HG02759 (cell line): ENCODE data around the gene NACC2.
"Not testable (repeated sequence)": the region's sequence is repeated elsewhere in the genome, so short reads cannot be mapped to it uniquely, and the experiment has no call there.

ENCODE experiments used
- ATAC-seq: cut with Tn5 transposase; IDR thresholded peaks from one replicate; pipeline ENCODE4 v1.9.1; 2021; ENCODE audit warnings: mild to moderate bottlenecking, moderate library complexity; ENCODE audit not compliant: unreplicated experiment

Gene NACC2

DNA sequence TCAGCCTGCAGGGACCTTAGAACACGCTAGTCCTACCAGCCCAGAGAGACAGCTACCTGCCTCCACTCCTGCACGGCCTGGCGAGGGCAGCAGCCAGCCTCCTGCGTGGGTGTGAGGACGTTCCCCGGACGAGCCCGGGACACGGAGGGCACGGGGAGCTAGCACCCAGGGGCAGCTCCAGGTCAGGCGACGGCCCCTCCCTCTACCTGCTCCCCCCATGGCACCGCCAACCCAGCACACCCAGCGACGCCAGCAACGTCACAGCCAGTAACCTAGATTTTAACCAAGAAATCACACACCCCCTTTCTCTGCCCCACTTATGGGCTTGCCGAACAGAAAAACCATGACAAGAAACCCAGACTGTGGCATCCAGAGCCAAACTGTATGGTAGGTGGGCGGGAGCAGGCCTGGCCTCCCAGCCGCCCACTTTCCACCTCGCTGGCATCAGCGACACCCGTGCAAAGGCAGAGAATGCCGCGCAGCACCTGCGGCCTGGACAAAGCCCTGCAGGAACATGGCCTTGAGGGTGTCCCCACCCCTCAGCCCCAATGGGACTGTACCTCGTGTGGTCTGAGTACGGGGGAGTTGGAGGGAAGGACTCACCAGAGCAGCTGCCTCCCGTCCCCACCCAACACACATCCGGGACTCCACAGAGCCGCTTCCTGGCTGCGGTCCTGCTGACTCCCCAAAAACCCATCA is 47.9 kb downstream of the NACC2 start:
- no peak for ATAC-seq

DNA sequence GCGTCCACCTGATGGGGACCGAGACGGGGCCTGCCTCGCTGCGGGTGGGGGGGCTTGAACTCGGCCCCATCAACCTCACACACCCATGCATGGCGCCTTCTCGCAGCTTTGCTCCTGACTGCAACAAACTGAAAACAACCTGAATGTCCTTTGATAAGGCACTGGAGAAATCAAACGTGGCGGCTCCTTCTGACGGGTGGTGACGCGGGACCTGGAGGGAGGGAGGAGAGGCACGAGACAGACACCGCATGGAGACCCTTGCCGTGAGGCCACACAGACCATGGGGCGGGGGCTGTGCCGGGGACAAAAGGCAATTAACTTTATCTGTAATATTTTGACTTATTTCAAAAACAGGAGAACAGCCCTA is 48.6 kb downstream of the NACC2 start:
- no peak for ATAC-seq

DNA sequence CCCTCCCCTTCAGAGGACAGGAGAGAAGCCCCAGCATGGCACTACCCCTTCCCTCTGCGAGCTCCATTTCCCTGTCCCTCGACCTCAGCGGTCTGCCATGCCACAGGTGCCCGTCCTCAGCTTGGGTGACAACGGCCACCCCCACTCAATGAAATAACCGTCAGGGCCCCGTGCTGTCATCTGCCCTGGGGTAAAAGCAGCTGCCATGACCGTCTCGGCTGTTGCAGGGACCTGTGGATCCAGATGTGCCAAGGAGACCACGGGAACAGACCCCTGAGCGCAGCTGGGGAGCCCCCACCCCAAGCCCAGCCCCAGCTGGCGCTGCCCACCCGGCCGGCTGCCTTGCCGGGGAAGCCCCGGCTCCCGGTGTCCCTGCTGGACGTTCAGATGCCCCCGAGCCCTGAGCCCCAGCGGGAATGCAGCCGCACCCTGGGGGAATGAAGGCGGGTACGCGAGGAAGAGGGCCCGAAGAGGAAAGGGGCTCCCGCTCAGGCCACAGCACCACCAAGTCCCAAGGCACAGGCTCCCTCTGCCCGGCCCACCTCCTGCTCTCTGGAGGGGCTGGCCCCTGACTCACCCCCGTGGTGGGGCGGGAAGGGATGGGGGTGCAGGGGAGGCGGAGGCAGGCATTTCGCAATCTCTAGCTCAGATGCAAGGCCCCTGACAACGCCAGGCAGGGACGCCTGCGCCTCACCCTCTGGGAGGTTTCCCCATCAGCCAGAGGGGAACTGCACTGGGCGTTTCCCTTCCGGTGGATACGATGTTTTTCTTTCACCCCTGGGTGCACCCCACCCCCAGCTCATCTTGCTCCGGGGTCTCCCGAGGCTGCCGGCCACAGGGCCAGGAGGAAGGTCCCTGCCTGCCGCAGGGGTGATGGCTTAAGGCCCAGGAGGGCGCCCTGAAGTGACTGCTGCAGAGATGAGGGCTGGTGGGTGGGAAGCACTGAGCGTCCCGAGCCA is 49.2 kb downstream of the NACC2 start:
- no peak for ATAC-seq

DNA sequence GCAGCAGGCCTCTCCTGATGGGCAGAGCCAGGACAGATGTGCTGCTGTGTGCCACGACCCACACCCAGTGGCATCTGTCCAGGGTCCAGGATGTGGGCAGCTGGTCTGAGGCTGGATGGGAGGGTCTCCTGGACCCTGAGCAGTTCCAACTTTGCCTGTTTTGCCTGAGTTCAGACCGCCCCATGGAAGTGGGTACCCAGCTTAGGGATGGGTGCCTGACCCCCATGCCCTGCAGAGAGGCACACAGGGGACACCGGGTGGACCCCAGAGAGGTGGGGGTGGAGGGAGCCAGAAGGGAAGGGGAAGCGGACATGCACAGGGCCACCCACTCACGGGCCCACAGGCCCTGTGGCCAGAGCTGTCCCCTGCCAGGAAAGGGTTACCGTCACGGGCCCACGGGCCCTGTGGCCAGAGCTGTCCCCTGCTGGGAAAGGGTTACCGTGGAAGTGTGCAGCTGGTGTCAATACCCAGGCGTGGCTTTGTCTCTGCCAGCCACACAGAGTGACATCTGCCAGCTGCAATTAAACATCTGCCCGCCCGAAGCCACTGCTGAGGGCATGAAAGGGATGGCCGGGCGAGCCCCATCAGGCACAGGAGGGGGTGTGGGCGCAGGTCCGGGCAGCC is 50.0 kb downstream of the NACC2 start:
- no peak for ATAC-seq

DNA sequence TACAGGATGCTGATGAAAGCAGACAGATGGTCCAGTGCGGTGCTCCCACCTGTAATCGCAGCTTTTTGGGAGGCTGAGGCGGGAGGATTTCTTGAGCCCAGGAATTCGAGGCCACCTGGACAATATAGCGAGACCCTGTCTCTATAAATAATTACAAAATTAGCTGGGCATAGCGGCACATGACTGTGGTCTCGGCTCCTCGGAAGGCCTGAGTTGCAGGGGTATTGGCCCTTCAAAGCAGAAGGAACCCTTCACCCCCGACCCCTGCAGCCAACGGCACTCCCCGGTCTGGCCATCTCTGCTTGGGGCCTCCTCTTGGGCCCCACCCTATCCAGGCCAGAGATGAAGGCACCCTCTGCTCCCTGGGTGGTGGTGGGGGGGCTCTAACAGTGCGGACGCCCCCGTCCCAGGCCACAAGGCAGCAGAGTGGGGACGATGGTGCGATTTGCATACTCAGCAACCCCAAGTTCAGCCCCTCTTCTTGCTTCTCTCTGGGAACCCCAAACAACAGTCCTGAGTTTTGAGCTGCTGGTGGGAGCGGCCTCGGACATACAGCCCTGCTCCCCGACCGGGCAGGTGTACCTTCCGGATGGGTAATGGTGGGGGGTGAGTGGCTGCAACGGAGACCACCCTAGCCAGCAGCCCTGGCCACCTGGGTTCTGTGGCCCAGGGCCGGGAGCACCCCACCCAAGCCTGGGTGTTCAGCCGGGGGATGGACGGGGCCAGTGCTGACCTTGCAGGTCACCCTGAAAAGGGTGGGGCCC is 50.7 kb downstream of the NACC2 start:
- ATAC-seq = no peak

DNA sequence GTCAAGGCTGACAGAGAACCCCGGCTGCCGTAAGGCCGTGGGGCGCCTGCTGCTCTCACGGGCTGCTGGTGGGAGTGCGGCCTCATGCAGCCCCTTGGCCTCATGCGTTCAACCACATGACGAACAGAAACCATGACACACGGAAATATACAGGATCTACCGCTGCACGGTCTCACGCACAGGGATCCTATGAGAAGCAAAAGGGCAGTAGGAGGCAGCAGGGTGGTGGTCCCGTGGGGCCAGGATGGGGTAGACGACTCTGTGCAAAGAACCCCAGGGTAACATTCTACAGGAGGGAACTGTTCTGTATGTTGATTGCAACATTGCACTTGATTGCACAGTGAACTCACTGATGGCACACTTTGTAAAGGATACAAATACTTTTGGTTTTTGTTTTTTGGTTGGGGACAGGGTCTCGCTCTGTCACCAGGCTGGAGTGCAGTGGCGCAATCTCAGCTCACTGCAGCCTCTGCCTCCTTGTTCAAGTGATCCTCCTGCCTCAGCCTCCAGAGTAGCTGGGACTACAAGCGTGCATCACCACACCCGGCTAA is 51.6 kb downstream of the NACC2 start:
- ATAC-seq = no peak

DNA sequence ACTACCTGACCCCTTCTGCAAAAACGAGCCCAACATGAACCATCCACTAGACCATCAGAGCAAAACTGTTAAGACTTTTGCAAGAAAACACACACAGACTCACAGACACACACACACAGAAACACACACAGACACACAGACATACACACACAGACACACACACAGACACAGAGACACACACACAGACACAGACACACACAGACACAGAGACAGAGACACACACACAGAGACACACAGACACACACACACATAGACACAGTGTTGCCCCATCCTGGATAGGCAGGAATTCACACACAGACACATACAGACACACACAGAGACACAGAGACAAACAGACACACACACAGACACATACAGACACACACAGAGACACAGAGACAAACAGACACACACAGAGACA is 52.5 kb downstream of the NACC2 start:
- ATAC-seq = no peak

DNA sequence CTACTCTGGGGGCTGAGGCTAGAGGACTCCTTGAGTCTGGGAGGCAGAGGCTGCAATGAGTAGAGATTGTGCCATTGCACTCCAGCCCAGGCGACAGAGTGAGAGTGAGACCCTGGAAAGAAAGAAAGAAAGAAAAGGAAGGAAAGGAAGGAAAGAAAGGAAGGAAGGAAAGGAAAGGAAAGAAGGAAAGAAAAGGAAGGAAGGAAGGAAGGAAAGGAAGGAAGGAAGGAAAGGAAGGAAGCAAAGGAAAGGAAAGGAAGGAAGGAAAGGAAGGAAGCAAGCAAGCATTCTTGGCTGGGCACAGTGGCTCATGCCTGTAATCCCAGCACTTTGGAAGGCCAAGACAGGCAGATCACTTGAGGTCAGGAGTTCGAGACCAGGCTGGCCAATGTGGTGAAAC is 54.2 kb downstream of the NACC2 start:
- not testable (repeated sequence) for ATAC-seq

DNA sequence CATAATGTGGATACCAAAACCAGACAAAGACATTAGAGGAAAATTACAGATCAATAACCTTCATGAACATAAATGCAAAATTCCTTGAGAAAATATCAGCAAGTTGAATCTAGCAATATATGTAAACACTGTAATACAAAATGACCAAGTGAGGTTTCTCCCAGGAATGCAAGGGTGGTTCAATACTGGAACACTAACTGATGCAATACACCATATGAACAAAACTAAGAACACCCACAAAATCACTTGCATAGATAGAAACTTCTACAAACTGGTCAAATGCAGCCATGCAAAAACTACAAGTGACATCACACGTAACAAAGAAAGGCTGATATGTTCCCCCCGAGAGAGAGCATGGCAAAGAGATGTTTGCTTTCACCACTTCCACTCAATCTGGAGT is 55.6 kb downstream of the NACC2 start:
- no peak for ATAC-seq

DNA sequence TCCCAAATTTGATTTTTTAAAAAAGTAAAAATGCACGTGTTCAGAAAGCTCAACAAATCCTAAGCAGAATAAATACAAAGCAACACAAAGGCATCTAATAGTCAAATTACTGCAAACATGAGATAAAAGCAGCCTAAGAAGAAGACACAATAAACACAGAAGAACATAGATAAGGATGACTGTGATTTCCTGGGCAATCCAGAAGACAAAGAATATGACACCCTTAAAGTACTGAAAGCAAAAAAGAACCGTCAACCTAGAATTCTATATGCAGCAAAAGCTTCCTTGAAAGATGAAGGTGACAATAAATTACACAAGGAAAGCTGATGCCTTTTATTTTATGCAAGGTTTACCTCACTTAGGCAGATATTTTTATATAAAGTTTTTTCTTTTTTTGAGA is 58.2 kb downstream of the NACC2 start:
- no peak for ATAC-seq

DNA sequence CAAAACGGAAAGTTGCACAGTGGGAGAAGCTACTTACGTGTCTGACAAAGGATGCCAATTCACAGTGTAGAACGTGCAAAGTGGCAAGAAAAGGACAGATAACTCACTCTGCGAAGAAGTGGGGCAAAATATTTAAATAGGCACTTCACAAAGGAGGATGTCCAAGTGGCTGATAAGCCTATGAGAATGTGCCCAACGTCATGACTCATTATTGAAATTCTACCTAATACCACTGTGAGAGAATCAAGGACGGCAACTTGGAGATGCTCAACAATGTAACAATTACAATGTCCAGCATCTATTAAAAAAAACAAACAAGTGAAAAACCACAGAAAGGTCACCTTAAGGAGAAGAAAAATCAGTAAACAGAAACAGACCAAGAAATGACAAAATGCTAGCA is 59.0 kb downstream of the NACC2 start:
- ATAC-seq = no peak

DNA sequence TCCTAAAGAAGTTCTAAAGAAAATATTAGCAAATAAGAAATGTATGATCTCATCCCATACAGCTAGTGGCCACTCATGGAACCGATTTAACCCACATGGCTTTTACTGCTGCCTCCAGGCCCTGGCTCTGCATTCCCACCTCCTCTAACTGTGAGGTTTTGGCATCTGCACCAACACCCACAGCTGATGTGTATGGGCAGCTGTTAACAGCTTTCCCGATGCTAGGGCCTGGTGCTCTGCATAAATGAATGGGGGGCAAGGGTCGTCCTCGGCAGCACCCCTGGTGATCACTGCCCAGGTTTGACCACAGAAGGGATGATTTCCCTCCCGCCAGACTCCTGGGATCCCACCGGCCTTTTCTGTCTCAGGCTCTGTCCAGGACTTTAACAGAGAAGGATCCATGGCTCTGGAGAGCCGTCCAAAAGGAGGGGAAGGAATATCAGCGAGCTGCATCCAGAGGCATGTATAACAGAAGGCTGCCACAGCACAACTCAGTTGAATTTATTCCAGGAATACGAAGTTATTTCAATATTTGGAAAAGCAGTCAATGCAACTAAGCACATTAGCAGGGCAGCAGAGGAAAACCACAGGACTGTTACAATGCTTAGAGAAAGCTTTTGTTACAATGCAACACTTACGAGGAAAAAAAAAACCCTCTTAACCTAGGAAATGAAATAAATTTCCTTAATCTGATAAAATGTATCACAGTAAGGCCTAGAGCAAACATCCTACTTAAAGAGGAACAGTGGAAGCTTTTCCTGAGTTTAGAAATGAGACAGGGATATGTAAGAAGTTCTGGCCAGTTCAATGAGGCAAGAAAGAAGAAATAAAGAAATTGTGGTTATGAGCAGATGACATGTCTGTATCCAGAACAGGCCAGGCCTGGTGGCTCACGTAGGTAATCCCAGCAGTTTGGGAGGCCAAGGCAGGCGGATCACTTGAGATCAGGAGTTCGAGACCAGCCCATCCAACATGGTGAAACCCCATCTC is 63.1 kb downstream of the NACC2 start:
- ATAC-seq = no peak

DNA sequence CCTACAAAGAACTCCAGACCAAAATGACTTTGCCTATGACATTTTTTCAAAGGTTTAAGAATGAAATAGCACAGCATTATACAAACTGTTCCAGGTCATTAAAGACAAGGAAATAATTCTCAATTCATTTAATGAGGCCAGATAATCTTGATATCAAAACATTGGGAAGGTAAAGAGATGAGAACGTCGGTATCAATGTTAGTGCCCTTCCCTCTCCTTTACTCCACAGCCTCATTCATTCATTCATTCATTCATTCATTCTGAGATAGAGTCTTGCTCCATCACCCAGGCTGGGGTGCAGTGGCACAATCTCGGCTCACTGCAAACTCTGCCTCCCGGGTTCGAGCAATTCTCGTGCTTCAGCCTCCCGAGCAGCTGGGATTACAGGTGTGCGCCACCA is 64.0 kb downstream of the NACC2 start:
- ATAC-seq = no peak

DNA sequence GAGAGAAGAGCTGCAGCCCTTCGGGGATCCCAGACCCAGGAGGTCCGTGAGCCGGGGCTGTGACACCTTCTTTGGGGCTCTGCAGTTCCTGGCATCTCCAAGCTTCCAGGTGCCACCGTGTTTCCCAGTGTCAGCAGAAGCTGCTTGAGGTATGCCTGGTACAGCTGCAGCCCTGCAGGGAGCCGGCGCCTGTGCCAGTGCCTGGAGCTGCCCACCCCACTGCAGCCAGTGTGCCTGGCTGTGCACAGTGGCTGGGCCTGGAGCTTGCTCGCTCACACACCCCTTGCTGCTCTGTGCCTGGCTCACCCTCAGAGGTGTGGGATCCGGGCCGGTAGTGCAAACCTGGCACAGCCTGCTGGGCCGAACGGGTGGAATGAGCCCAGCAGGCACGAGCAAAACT is 65.5 kb downstream of the NACC2 start:
- no peak for ATAC-seq

DNA sequence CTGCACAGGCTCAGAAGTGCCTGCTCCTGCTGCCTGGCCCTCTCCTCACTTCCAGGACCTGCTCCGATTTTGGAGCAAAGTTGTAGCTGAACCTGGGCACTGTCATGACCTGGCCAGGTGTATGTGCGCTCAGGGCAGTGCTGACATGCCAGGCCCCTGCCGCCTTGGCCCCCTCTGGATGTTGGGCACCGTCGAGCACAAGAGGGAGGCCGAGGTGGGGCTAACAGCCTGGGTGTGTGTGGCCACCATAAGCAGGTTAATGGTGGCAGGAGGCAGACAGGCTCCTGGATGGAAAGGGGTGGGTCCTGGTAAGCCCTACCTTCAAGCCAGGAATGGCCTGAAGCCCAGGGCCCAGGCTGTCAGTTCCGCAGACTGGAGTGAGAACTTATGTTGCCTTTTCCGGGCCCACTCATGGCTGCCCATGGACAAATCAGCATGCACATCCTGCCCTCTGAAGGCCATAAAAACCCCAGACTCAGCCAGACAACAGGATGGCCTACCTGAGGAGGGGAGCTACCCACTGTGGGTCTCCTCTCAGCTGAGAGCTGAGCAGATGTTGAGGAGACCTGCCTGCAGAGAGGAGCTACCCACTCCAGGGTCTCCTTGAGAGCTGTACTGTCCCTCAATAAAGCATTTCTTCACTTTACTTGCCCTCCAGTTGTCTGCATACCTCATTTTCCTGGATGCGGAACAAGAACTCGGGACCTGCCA is 66.2 kb downstream of the NACC2 start:
- no peak for ATAC-seq

DNA sequence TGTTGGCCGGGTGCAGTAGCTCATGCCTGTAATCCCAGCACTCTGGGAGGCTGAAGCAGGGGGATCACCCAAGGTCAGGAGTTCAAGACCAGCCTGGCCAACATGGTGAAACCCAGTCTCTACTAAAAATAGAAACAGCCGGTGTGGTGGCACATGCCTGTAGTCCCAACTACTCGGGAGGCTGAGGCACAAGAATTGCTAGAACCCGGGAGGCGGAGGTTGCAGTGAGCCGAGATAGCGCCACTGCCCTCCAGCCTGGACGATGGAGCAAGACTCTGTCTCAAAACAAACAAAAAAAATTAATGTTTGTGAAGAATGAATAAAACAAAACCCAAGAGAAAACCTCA is 68.2 kb downstream of the NACC2 start:
- ATAC-seq = not testable (repeated sequence)

DNA sequence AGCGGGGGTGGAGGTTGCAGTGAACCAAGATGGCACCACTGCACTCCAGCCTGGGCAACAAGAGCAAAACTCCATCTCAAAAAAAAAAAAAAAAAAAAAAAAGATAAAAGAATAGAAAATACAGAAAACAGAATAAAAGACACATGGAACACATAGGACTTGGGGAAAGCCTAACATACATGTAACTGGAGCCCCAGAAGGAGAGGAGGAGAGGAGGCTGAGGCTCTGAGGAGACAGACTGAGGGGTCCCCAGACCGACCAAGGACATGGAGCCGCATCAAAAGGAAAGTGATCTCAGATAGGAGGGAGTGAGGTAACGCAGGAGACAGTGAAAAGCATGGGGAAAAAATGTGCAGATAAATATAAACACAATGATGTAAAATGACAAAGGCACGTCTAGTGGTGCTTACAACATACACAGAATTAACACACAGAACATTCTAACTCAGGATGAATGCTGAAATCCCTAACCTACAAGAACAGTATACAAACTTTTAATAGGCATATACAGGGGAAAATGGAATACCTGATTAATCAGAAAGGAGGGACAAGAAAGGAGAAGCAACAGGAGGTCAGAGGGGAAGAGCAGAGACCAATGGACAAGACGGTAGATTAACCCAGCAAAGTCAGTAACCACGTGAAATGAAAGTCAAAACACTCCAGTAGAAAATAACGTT is 68.7 kb downstream of the NACC2 start:
- ATAC-seq = no peak

DNA sequence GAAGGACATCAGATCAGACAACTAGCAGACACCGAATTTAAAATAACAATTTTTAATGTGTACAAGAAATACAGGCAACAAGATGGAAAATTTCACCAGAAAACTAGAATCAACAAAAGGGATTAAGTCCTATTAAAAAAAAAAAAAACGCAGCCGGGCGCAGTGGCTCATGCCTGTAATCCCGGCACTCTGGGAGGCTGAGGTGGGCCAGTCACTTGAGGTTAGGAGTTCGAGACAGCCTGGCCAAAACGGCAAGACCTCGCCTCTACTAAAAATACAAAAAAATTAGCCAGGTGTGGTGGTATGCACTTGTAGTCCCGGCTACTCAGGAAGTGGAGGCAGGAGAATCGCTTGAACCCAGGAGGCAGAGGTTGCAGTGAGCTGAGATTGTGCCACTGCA is 69.6 kb downstream of the NACC2 start:
- ATAC-seq = no peak
